Measurements from ENCODE around the gene CASP1. TPM values are rescaled to one million over a fixed set of nuclear protein-coding genes. Genes with fewer than 3 reads are reported as not detected.
A peak's percentile ranks its signal among the peaks of the same experiment; 100 is the strongest.
"Not testable (repeated sequence)": the region's sequence is repeated elsewhere in the genome, so short reads cannot be mapped to it uniquely, and the experiment has no call there.

The CASP1 gene
- total and polyA plus RNA-seq, 10 donors, result 57.7 to 158 (median 103) TPM

GRCh38 chr11:105046898-105047579, 12.1 kb upstream of the CASP1 start:
- no peak for TF ChIP-seq CTCF (IDR thresholded peaks at IDR 0.05 in 8 of 11, conservative IDR thresholded peaks at IDR 0.05 in 3 of 11)
- TF ChIP-seq POLR2AphosphoS5 (IDR thresholded peaks at IDR 0.05), result no peak
- TF ChIP-seq POLR2A (IDR thresholded peaks at IDR 0.05), result no peak
- no peaks in the 10 kb centered on the region for H3K9me3 ChIP-seq
- H3K4me3 ChIP-seq, result no peak overlapping the region
- peaks cover 0 to 5% (median 0%) of the 10 kb centered on the region in 6 donors for H3K36me3 ChIP-seq
- H3K4me1 ChIP-seq, result peaks cover 7 to 37% (median 34%) of the 10 kb centered on the region in 6 donors
- intact Hi-C loops (cut with DNase I; ENCODE audit: low total_unique reads), result no loop called here
- 74 to 83% (median 79%) methylated on average over 8 of the region's 8 CpGs for WGBS, 5 donors
- H3K27me3 ChIP-seq (replicated peaks in 1 of 7), result no peaks in the 10 kb centered on the region
- DNase-seq, result no peak
- H3K27ac ChIP-seq, result peak overlapping the region in 2 of 8 donors; percentile 14 to 48

- TF ChIP-seq POLR2AphosphoS5 (IDR thresholded peaks at IDR 0.05) (no peak), POLR2A (IDR thresholded peaks at IDR 0.05) (no peak), CTCF (IDR thresholded peaks at IDR 0.05 in 8 of 11, conservative IDR thresholded peaks at IDR 0.05 in 3 of 11) (no peak)
- no peaks in the 10 kb centered on the region for H3K27me3 ChIP-seq (replicated peaks in 1 of 7)
- H3K27ac ChIP-seq, result peak overlapping the region; percentile 72 to 91 (median 85)
- H3K9me3 ChIP-seq, result no peaks in the 10 kb centered on the region
- H3K36me3 ChIP-seq, result peaks cover 0 to 18% (median 6%) of the 10 kb centered on the region in 6 donors
- H3K4me1 ChIP-seq, result peaks cover 7 to 49% (median 43%) of the 10 kb centered on the region in 6 donors
- whole genome bisulfite sequencing, 5 donors, result 79 to 88% (median 81%) methylated on average over 5 of the region's 5 CpGs
- H3K4me3 ChIP-seq, result peak overlapping the region in 7 of 8 donors; percentile 37 to 72 (median 48)
- DNase-seq, result no peak
- intact Hi-C loops (cut with DNase I; ENCODE audit: low total_unique reads), result no loop called here
These were observed 10.8 kb upstream of the CASP1 start for GRCh38 chr11:105045676-105046296.

- Histone ChIP-seq H3K36me3 (peaks cover 0 to 27% (median 12%) of the 10 kb centered on the region in 6 donors), H3K27ac (peak within 1 kb of the TSS; percentile 72 to 91 (median 85)), H3K4me3 (peak within 1 kb of the TSS; percentile 36 to 72 (median 46)), H3K4me1 (peaks cover 7 to 56% (median 43%) of the 10 kb centered on the region in 6 donors)
- intact Hi-C loops (cut with DNase I; ENCODE audit: low total_unique reads); H3K9me3 ChIP-seq; H3K27me3 ChIP-seq (replicated peaks in 1 of 7); DNase-seq: not testable (repeated sequence)
- TF ChIP-seq POLR2AphosphoS5 (IDR thresholded peaks at IDR 0.05), result peak in 1 of 3 donors; percentile 69
- WGBS, 5 donors, result 1 to 9% (median 4%) methylated on average over 5 of the region's 5 CpGs
These were observed 9.9 kb upstream of the CASP1 start, which contains the start of gene CARD16 for GRCh38 chr11:105044557-105045524. TSS of gene CARD16 (minus strand) at chr11:105045335. CDS start at chr11:105045297, 38 bp downstream.

DNA sequence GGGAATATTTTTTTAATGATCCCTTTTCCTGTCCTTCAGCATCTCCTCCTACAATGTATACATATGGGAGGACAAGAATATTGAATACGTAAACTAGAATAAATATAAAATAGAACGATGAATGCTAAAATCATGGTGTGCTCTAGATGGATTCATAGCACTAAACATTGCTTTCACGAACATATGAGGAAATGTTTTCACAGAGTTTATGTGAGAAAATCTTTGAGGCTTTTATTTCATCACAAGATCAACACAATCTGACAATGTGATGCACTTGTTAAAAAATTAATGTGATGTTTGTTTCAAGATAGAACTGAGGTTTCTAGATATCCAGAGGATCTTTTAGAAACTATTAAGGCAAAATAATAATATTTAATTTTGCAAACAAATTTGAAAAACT, 7.2 kb upstream of the CASP1 start:
- peak overlapping the region in 5 of 8 donors; percentile 19 to 72 (median 48) for H3K4me3 ChIP-seq
- H3K27ac ChIP-seq, result peak overlapping the region in 4 of 8 donors; percentile 84 to 91 (median 90)
- intact Hi-C loops (cut with DNase I; ENCODE audit: low total_unique reads), result no loop called here
- DNase-seq, result no peak
- WGBS, 5 donors, result 50 to 82% (median 72%) methylated on average over 3 of the region's 3 CpGs
- no peaks in the 10 kb centered on the region for H3K27me3 ChIP-seq (replicated peaks in 1 of 7)
- H3K36me3 ChIP-seq, result peaks cover 0 to 49% (median 18%) of the 10 kb centered on the region in 6 donors
- no peaks in the 10 kb centered on the region for H3K9me3 ChIP-seq
- no peak for TF ChIP-seq POLR2AphosphoS5 (IDR thresholded peaks at IDR 0.05)
- no peak for TF ChIP-seq CTCF (IDR thresholded peaks at IDR 0.05 in 8 of 11, conservative IDR thresholded peaks at IDR 0.05 in 3 of 11)
- no peak for TF ChIP-seq POLR2A (IDR thresholded peaks at IDR 0.05)
- H3K4me1 ChIP-seq, result peaks cover 7 to 56% (median 43%) of the 10 kb centered on the region in 6 donors

Data from spleen (tissue), 11 donors.